ENCODE data around the gene NEK11.

- TF ChIP-seq CTCF (IDR thresholded peaks at IDR 0.05; ENCODE audit: poor library complexity, severe bottlenecking) (no peak), EP300 (conservative IDR thresholded peaks at IDR 0.05; ENCODE audit: poor library complexity, severe bottlenecking) (no peak), EZH2 (IDR thresholded peaks at IDR 0.05; ENCODE audit: borderline replicate concordance, insufficient read depth, low read length, poor library complexity, severe bottlenecking) (no peak), POLR2AphosphoS5 (IDR thresholded peaks at IDR 0.05) (no peak)
- TF ChIP-seq, protein P1, sequence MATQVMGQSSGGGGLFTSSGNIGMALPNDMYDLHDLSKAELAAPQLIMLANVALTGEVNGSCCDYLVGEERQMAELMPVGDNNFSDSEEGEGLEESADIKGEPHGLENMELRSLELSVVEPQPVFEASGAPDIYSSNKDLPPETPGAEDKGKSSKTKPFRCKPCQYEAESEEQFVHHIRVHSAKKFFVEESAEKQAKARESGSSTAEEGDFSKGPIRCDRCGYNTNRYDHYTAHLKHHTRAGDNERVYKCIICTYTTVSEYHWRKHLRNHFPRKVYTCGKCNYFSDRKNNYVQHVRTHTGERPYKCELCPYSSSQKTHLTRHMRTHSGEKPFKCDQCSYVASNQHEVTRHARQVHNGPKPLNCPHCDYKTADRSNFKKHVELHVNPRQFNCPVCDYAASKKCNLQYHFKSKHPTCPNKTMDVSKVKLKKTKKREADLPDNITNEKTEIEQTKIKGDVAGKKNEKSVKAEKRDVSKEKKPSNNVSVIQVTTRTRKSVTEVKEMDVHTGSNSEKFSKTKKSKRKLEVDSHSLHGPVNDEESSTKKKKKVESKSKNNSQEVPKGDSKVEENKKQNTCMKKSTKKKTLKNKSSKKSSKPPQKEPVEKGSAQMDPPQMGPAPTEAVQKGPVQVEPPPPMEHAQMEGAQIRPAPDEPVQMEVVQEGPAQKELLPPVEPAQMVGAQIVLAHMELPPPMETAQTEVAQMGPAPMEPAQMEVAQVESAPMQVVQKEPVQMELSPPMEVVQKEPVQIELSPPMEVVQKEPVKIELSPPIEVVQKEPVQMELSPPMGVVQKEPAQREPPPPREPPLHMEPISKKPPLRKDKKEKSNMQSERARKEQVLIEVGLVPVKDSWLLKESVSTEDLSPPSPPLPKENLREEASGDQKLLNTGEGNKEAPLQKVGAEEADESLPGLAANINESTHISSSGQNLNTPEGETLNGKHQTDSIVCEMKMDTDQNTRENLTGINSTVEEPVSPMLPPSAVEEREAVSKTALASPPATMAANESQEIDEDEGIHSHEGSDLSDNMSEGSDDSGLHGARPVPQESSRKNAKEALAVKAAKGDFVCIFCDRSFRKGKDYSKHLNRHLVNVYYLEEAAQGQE (IDR thresholded peaks at IDR 0.05; ENCODE audit: borderline replicate concordance) = no peak
Measured at GRCh38 chr3:131091768-131092167, 65.1 kb downstream of the NEK11 start.
